ENCODE results near the gene ACTR3C. TPM values are rescaled to one million over a fixed set of nuclear protein-coding genes. Genes with fewer than 3 reads are reported as not detected.
"Not testable (repeated sequence)": the region's sequence is repeated elsewhere in the genome, so short reads cannot be mapped to it uniquely, and the experiment has no call there.

The ACTR3C gene
- total and polyA plus RNA-seq, 9 donors = 0.36 to 2.4 (median 1.3) TPM

DNA sequence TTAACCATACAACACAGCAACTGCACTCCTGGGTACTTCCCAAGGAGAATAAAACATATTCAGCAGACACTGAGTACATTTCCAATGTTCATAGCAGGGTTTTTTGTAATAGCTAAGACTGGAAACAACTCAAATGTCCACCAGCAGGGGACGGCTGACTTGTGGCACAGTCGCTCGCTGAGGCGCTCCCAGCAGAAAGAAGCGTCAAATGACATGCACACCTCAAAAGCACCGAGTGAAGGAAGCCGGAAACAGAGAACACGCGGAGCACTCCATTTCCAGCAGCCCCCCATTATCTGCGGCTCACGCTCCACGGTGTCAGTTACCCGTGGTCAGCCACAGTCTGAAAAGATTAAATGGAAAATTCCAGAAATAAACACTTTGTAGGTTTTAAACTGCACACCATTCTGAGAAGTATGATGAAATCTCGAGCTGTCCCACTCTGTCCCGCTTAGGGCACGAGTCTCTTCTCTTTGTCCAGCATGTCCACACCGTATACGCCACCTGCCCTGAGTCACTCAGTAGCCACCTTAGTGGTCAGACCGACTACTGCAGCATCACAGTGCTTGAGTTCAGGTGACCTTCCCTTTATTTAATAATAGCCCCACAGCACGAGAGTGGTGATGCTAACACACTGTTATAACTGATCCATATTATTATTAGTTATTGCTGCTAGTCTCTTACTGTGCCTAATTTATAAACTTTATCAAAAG lies 56.2 kb downstream of the ACTR3C start:
- H3K27ac ChIP-seq (ENCODE audit: low read length); H3K4me3 ChIP-seq (ENCODE audit: low read length); H3K9me3 ChIP-seq (replicated peaks; ENCODE audit: control insufficient read depth, low read depth, low read length); H3K27me3 ChIP-seq (ENCODE audit: control insufficient read depth, insufficient read depth, low read length); DNase-seq; H3K4me1 ChIP-seq (ENCODE audit: control insufficient read depth, insufficient read depth, low read length); H3K36me3 ChIP-seq (ENCODE audit: control insufficient read depth, insufficient read depth, low read length): not testable (repeated sequence)
- 74% methylated on average over 14 of the region's 20 CpGs for WGBS (ENCODE audit: insufficient coverage)

DNA sequence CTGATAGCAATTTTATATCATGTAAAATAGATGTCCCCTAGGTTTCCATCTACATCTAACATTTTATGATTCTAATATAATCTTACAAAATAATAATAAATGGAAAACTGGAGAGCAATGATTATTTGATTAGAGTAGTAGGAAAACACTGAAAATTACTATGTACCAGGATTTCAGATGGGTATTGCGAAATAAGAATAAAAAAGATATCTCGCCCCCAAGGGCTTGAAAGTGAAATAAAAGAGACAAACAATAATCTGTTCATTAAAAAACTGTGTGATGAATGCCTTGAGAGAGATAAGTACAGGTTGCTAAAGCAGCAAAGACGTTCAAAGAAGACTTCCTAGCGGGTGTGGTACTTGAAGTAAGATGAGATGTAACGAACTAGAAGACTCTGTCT lies 60.7 kb downstream of the ACTR3C start:
- H3K9me3 ChIP-seq (replicated peaks; ENCODE audit: control insufficient read depth, low read depth, low read length); H3K27me3 ChIP-seq (ENCODE audit: control insufficient read depth, insufficient read depth, low read length); DNase-seq; H3K4me3 ChIP-seq (ENCODE audit: low read length); H3K27ac ChIP-seq (ENCODE audit: low read length); H3K36me3 ChIP-seq (ENCODE audit: control insufficient read depth, insufficient read depth, low read length); H3K4me1 ChIP-seq (ENCODE audit: control insufficient read depth, insufficient read depth, low read length): not testable (repeated sequence)
- no CpG with 5 or more reads among the region's 5 CpGs for WGBS (ENCODE audit: insufficient coverage)

DNA sequence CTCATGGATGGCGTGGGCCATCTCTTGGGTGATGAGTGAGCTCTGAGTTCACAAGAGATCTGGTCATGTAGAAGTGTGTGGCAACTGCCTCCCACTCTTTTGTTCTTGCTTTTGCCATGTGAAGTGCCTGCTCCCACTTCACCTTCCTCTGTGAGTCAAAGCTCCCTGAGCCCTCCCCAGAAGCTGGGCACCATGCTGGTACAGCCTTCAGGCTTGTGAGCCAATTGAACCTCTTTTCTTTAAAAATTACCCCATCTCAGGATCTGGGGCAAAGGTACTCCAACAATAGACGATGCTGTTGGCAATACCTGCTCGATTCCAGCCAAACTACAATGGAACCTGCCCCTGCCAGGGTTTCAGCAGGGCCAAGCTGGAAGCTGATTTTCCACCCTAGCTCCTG lies 75.6 kb downstream of the ACTR3C start:
- not testable (repeated sequence) for H3K27ac ChIP-seq (ENCODE audit: low read length)

DNA sequence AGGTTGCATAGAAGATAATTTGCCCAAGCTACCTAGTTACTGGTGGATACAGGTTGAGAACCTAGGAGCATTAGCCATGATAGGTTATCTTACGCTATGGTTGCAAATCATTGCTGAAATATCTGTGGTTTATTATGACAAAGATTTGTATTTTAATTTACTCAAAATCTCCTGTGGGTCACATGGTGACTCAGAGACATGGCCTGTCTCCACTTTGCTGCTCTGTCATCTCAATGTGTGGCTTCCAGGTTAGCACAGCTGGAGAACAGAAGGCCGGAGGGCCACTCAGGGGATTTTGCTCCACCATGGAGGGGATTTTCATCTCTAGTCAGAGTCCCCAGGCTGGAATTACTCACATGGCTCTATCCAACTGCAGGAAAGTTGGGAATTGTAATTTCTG lies 78.1 kb downstream of the ACTR3C start:
- not testable (repeated sequence) for DNase-seq; H3K27ac ChIP-seq (ENCODE audit: low read length); H3K36me3 ChIP-seq (ENCODE audit: control insufficient read depth, insufficient read depth, low read length); H3K4me1 ChIP-seq (ENCODE audit: control insufficient read depth, insufficient read depth, low read length); H3K4me3 ChIP-seq (ENCODE audit: low read length); H3K9me3 ChIP-seq (replicated peaks; ENCODE audit: control insufficient read depth, low read depth, low read length); H3K27me3 ChIP-seq (ENCODE audit: control insufficient read depth, insufficient read depth, low read length)
- WGBS (ENCODE audit: insufficient coverage) = no CpG with 5 or more reads among the region's 2 CpGs

More for the DNA sequence above, 75.6 kb downstream of the ACTR3C start:
- not testable (repeated sequence) for H3K9me3 ChIP-seq (replicated peaks; ENCODE audit: control insufficient read depth, low read depth, low read length); H3K27me3 ChIP-seq (ENCODE audit: control insufficient read depth, insufficient read depth, low read length); H3K4me1 ChIP-seq (ENCODE audit: control insufficient read depth, insufficient read depth, low read length); DNase-seq; H3K4me3 ChIP-seq (ENCODE audit: low read length); H3K36me3 ChIP-seq (ENCODE audit: control insufficient read depth, insufficient read depth, low read length)
- WGBS (ENCODE audit: insufficient coverage) = 93% methylated on average over 2 of the region's 3 CpGs

DNA sequence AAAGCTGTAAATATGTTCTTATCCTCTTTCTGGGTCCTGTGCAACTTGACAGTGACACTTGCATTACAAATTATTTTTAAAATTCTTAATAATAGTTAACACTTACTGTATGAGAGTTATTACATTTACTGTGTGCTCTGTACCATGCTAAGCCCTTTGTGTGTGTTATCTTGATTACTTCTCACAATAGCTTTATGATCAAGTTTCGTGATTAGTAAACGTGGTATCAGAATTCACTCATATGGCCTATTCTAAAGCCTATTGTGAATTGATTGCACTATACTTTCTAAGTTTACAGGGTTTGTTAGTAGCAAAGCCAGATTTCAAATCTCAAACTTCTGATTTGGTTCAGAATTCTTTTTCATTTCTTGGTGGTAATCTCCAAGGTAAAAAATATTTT lies 80.4 kb downstream of the ACTR3C start:
- DNase-seq; H3K36me3 ChIP-seq (ENCODE audit: control insufficient read depth, insufficient read depth, low read length); H3K27ac ChIP-seq (ENCODE audit: low read length); H3K4me3 ChIP-seq (ENCODE audit: low read length); H3K4me1 ChIP-seq (ENCODE audit: control insufficient read depth, insufficient read depth, low read length); H3K9me3 ChIP-seq (replicated peaks; ENCODE audit: control insufficient read depth, low read depth, low read length); H3K27me3 ChIP-seq (ENCODE audit: control insufficient read depth, insufficient read depth, low read length): not testable (repeated sequence)
- WGBS (ENCODE audit: insufficient coverage) = no CpG with 5 or more reads among the region's 2 CpGs

DNA sequence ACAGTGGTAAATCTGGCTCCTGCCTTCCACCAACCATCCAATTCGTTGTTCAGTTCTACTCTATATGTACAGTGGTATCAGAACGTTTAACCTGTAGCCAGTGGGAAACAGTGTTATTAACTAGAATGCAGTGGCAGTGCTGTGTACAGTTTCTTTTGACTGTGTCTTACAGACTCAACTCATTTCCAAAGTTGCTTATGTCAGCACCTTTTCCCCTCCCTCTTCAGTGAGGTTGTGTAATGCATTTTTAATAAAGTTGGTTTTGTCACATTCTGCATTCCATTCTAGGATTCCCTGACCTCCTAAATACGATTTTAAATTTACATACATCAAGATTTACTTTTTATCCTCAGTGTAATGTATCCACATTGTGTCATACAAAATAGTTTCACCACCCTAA lies 97.9 kb downstream of the ACTR3C start:
- not testable (repeated sequence) for H3K4me1 ChIP-seq (ENCODE audit: control insufficient read depth, insufficient read depth, low read length); H3K27ac ChIP-seq (ENCODE audit: low read length)
- no CpG with 5 or more reads among the region's 3 CpGs for WGBS (ENCODE audit: insufficient coverage)

DNA sequence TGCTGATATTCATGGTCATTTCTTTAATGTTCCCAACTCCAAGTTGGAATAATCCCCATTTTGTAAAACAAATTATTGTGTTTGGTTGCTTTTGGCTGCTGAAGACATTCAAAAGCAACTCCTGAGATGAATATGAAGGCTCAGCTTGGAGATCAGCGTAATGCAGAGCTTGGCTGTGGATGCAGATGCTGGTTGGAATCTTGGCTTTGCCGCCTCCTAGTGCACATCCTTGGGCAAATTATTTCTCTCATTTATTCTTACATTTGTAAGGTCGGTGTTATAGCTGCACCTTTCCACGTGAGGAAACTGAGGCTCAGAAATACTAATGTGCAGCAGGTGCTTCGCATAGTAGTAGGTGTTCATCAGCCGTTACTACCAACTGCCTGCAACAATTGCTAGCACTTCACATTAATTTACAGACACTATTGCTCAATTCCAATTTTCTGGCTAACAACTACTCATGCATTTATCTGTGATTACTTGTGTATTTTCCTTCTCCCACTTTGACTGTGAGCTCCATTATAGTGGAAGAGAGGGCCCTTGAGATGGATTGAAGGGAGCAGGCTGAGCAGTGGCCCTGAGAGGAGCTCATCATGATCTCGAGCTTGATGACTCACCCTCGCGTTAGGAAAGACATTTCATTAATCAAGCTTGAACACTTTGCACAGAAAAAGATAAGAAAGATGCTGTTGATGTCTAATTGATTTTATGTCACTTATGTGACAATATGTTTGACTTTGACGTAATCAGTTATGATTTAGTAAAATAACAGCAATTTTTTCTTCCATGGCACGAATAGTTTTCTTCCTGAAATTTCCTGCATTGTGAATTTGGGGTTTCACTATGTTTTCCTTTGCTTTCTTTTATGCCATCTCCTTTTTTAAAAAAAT lies 101.0 kb downstream of the ACTR3C start:
- not testable (repeated sequence) for H3K4me3 ChIP-seq (ENCODE audit: low read length); H3K36me3 ChIP-seq (ENCODE audit: control insufficient read depth, insufficient read depth, low read length); H3K4me1 ChIP-seq (ENCODE audit: control insufficient read depth, insufficient read depth, low read length); H3K9me3 ChIP-seq (replicated peaks; ENCODE audit: control insufficient read depth, low read depth, low read length); H3K27ac ChIP-seq (ENCODE audit: low read length)
- DNase-seq = peak; percentile 15
- H3K27me3 ChIP-seq (ENCODE audit: control insufficient read depth, insufficient read depth, low read length) = peaks cover 16% of the 10 kb centered on the region
- no CpG with 5 or more reads among the region's 11 CpGs for WGBS (ENCODE audit: insufficient coverage)

More for the DNA sequence above, 97.9 kb downstream of the ACTR3C start:
- H3K9me3 ChIP-seq (replicated peaks; ENCODE audit: control insufficient read depth, low read depth, low read length); H3K4me3 ChIP-seq (ENCODE audit: low read length); H3K27me3 ChIP-seq (ENCODE audit: control insufficient read depth, insufficient read depth, low read length); DNase-seq; H3K36me3 ChIP-seq (ENCODE audit: control insufficient read depth, insufficient read depth, low read length): not testable (repeated sequence)

DNA sequence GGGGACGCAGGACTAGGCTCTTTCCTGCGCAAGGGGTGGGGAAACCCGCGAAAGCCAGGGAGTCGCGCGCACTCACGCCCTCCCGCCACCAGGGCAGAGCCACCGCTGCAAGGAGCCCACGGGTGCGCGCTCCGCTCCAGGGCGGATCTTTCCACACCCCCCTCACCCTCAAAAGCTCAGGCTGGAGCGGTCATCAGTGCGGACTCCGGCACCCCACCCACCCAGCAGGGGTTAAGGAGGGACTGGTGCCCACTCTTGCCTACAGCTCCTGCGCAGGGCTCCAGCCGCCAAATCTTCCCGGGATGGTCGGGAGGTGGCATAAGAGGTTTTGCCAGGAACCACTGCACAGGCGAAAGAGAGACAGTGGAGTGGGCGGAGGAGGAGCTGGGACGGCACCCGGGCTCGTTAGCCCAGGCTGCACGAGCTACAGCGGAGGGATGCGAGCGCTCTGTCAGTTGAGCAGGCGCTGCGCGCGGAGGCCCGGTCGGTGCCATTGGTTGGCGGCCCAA lies 102.6 kb downstream of the ACTR3C start:
- WGBS (ENCODE audit: insufficient coverage) = 0% methylated on average over 10 of the region's 38 CpGs
- not testable (repeated sequence) for DNase-seq; H3K36me3 ChIP-seq (ENCODE audit: control insufficient read depth, insufficient read depth, low read length); H3K27ac ChIP-seq (ENCODE audit: low read length); H3K9me3 ChIP-seq (replicated peaks; ENCODE audit: control insufficient read depth, low read depth, low read length); H3K4me1 ChIP-seq (ENCODE audit: control insufficient read depth, insufficient read depth, low read length); H3K4me3 ChIP-seq (ENCODE audit: low read length)
- peaks cover 16% of the 10 kb centered on the region for H3K27me3 ChIP-seq (ENCODE audit: control insufficient read depth, insufficient read depth, low read length)

DNA sequence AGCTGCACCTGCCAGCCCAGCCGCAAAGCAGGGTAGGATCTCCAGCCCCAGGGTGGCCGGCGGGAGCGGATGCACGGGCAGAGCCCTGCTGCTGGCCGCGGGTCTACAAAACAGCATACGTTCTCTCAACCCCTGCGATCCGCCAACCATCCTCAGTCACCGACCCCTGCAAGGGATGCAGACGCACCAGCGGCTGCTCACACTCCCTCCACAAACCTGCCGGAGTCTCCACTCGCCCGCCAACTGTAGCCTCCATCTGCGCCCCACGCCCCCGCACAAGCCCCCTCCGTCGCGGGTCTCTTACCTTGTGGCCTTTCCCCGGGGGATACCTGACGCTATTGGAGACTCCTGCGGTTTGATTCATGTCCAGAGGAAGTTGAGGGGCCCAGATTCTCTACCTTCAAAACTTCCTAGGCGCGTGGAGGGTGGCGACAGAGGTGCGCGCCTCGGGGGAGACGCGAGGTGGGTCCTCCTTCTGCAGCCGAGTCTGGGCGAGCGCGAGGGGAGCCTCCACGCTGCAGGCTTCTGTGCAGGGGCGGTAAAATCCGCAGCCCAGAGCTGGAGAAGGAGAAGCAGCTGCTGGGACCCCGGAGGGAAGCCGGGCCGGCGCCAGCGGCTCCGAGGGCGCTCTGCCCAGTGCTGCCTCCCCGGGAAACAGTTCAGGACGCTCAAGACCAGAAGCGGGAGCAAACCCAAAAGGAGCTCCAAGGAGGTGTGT lies 103.2 kb downstream of the ACTR3C start:
- DNase-seq; H3K4me3 ChIP-seq (ENCODE audit: low read length); H3K4me1 ChIP-seq (ENCODE audit: control insufficient read depth, insufficient read depth, low read length); H3K36me3 ChIP-seq (ENCODE audit: control insufficient read depth, insufficient read depth, low read length); H3K27ac ChIP-seq (ENCODE audit: low read length); H3K9me3 ChIP-seq (replicated peaks; ENCODE audit: control insufficient read depth, low read depth, low read length): not testable (repeated sequence)
- H3K27me3 ChIP-seq (ENCODE audit: control insufficient read depth, insufficient read depth, low read length) = peaks cover 16% of the 10 kb centered on the region
- 2% methylated on average over 11 of the region's 50 CpGs for WGBS (ENCODE audit: insufficient coverage)

DNA sequence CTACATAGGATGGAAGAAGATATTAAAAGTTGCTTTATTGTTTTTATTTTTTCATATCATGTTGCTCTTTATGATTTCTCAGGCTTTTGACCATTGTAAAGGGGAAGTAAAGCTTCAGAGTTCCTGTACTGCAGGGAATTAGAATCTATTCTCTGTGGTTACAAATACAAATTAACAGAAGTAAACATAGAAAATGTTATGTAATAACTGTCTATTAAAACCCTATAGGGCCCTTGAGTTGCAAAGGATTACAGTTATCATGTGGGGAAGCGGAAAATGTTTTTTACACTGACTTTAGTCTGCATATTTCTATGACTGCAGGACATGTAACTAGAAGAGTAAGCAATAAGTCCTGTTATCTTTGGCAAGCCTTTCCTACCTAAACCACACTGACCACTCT lies 116.5 kb downstream of the ACTR3C start:
- not testable (repeated sequence) for H3K27ac ChIP-seq (ENCODE audit: low read length); H3K4me3 ChIP-seq (ENCODE audit: low read length); DNase-seq; H3K27me3 ChIP-seq (ENCODE audit: control insufficient read depth, insufficient read depth, low read length); H3K9me3 ChIP-seq (replicated peaks; ENCODE audit: control insufficient read depth, low read depth, low read length); H3K36me3 ChIP-seq (ENCODE audit: control insufficient read depth, insufficient read depth, low read length); H3K4me1 ChIP-seq (ENCODE audit: control insufficient read depth, insufficient read depth, low read length)
- no CpG with 5 or more reads among the region's 1 CpG for WGBS (ENCODE audit: insufficient coverage)
